HepG2 (cell line): ENCODE data around the gene IL27RA. TPM values are rescaled to one million over a fixed set of nuclear protein-coding genes. Genes with fewer than 3 reads are reported as not detected.

Source experiments
- ATAC-seq: fragments of 200-7000 bp; cut with Tn5 transposase; 3 replicates; pipeline ENCODE4 v1.9.1; 2020; ENCODE audit warnings: mild to moderate bottlenecking, moderate library complexity
- BruUV-seq: library from RNA; stranded (reverse); fragments of 400-500 nt; replicated peaks from 2 replicates; lab custom pipeline; 2021; lab: Mats Ljungman, UMichigan
- CTCF ChIA-PET: fragments of 300-600 bp; formaldehyde crosslinking; extraction: SDS; loops from one replicate; lab custom pipeline; 2021; ENCODE audit warnings: low total read pairs, inconsistent platforms, low intra/inter-chr PET ratio; lab: Yijun Ruan, JAX
- POLR2A ChIA-PET: fragments of 350-600 bp; sonication (Branson Sonifier 250); formaldehyde crosslinking; loops from one replicate; lab custom pipeline; 2020; ENCODE audit warnings: antibody characterized with exemption, inconsistent platforms; lab: Yijun Ruan, JAX
- DNase-seq: peaks from one replicate; pipeline ENCODE4 v3.0.0-alpha.2; 2015; ENCODE audit warnings: low spot score
- FAIRE-seq: peaks from 3 replicates; lab custom pipeline; 2011; peaks lifted over from hg19 to GRCh38; lab: Jason Lieb, UNC
- H2AFZ ChIP-seq: one replicate; pipeline ENCODE4 v1.6.1; 2011; ENCODE audit warnings: low read length, inconsistent platforms
- H3K27ac ChIP-seq: fragments of 300-600 bp; 3 replicates; pipeline ENCODE4 v1.8.0; 2011; ENCODE audit warnings: mixed run types, mild to moderate bottlenecking, mixed read lengths, low read length, inconsistent platforms; ENCODE audit not compliant: insufficient read depth; ENCODE audit errors: extremely low read length
- H3K27me3 ChIP-seq, 2 experiments: fragments of 200-600 bp in 1 of 2; 2 replicates in 1 of 2; 3 replicates in 1 of 2; pipeline versions ENCODE4 v1.6.0 to v1.8.0; 2011; ENCODE audit warnings: low read length in 2 of 2, mild to moderate bottlenecking in 2 of 2, moderate library complexity in 2 of 2, inconsistent platforms in 1 of 2; ENCODE audit not compliant: insufficient read depth in 2 of 2, control insufficient read depth in 1 of 2
- H3K36me3 ChIP-seq, 2 experiments: fragments of 200-600 bp in 1 of 2; replicated peaks in 1 of 2; 2 replicates in 1 of 2; 3 replicates in 1 of 2; pipeline versions ENCODE4 v1.5.1 to v1.8.0; 2011; ENCODE audit warnings: low read length in 2 of 2, inconsistent platforms in 1 of 2; ENCODE audit not compliant: insufficient read depth in 2 of 2, control insufficient read depth in 1 of 2
- H3K4me1 ChIP-seq: 2 replicates; pipeline ENCODE4 v1.5.1; 2012; ENCODE audit warnings: low read length, inconsistent platforms; ENCODE audit not compliant: insufficient read depth
- H3K4me2 ChIP-seq: 2 replicates; pipeline ENCODE4 v1.6.0; 2011; ENCODE audit warnings: low read depth, low read length, inconsistent platforms
- H3K4me3 ChIP-seq, 3 experiments: fragments of 200-600 bp in 1 of 3; sonication (generic), shearing (Covaris generic) in 1 of 3; replicated peaks in 1 of 3; 2 replicates each; pipeline ENCODE4 v1.5.1; 2011 to 2016; ENCODE audit warnings: low read length in 3 of 3, inconsistent platforms in 2 of 3, low read depth in 2 of 3, mild to moderate bottlenecking in 2 of 3, control low read depth in 1 of 3, mixed read lengths in 1 of 3; ENCODE audit not compliant: insufficient read depth in 1 of 3
- H3K79me2 ChIP-seq: one replicate; pipeline ENCODE4 v1.6.1; 2011; ENCODE audit warnings: low read length, inconsistent platforms; ENCODE audit not compliant: insufficient read depth
- H3K9ac ChIP-seq: 2 replicates; pipeline ENCODE4 v1.6.0; 2011; ENCODE audit warnings: mild to moderate bottlenecking, low read depth, low read length, inconsistent platforms; ENCODE audit not compliant: insufficient read depth
- H3K9me3 ChIP-seq: 2 replicates; pipeline ENCODE4 v1.5.1; 2012; ENCODE audit warnings: mild to moderate bottlenecking, low read length
- H4K20me1 ChIP-seq: 2 replicates; pipeline ENCODE4 v1.6.0; 2011; ENCODE audit warnings: inconsistent platforms, mild to moderate bottlenecking, low read length, moderate library complexity; ENCODE audit not compliant: insufficient read depth
- ELF4 ChIP-seq: sonication (generic); formaldehyde crosslinking; IDR thresholded peaks from 2 replicates; pipeline ENCODE4 v1.5.0; 2020; ENCODE audit warnings: missing genetic modification reagents, mild to moderate bottlenecking, moderate library complexity, borderline replicate concordance
- HNF4G ChIP-seq, 2 experiments: sonication (generic) in 1 of 2; formaldehyde crosslinking in 1 of 2; IDR thresholded peaks; 2 replicates each; pipeline versions ENCODE4 v1.4.0 to v1.6.1; 2011 to 2020; ENCODE audit warnings: borderline replicate concordance in 2 of 2, low read depth in 2 of 2, mild to moderate bottlenecking in 2 of 2, low read length in 1 of 2, missing genetic modification reagents in 1 of 2, moderate library complexity in 1 of 2
- HOXA3 ChIP-seq: sonication (generic); formaldehyde crosslinking; IDR thresholded peaks from 2 replicates; pipeline ENCODE4 v1.5.0; 2020; ENCODE audit warnings: missing genetic modification reagents
- HOXA7 ChIP-seq: sonication (generic); formaldehyde crosslinking; IDR thresholded peaks from 2 replicates; pipeline ENCODE4 v1.8.1; 2022; ENCODE audit warnings: mild to moderate bottlenecking, missing genetic modification reagents, moderate library complexity
- MTF2 ChIP-seq: sonication (generic); formaldehyde crosslinking; IDR thresholded peaks from 2 replicates; pipeline ENCODE4 v1.5.0; 2020; ENCODE audit warnings: missing genetic modification reagents, borderline replicate concordance
- NFE2L1 ChIP-seq: sonication (generic); formaldehyde crosslinking; IDR thresholded peaks from 2 replicates; pipeline ENCODE4 v1.4.0; 2020; ENCODE audit warnings: missing genetic modification reagents, mild to moderate bottlenecking, borderline replicate concordance
- TCF7 ChIP-seq: sonication (generic); IDR thresholded peaks from 2 replicates; pipeline ENCODE4 v1.6.1; 2016; ENCODE audit warnings: antibody characterized with exemption, low read depth
- ZHX2 ChIP-seq, 2 experiments: sonication (generic) in 1 of 2; formaldehyde crosslinking in 1 of 2; IDR thresholded peaks; 2 replicates each; pipeline versions ENCODE4 v1.6.1 to v1.9.0; 2014 to 2022; ENCODE audit warnings: antibody characterized with exemption in 1 of 2, borderline replicate concordance in 1 of 2, inconsistent platforms in 1 of 2, low read depth in 1 of 2, missing genetic modification reagents in 1 of 2
- ZNF276 ChIP-seq: sonication (generic); formaldehyde crosslinking; IDR thresholded peaks from 2 replicates; pipeline ENCODE4 v1.4.0; 2020; ENCODE audit warnings: mild to moderate bottlenecking, low read depth, missing genetic modification reagents
- ZNF333 ChIP-seq: sonication (generic); formaldehyde crosslinking; IDR thresholded peaks from 2 replicates; pipeline ENCODE4 v1.4.0; 2020; ENCODE audit warnings: mild to moderate bottlenecking, missing genetic modification reagents, borderline replicate concordance
- ZNF343 ChIP-seq: sonication (generic); formaldehyde crosslinking; IDR thresholded peaks from 2 replicates; pipeline ENCODE4 v1.4.0; 2020; ENCODE audit warnings: mild to moderate bottlenecking, missing genetic modification reagents
- ZNF644 ChIP-seq: IDR thresholded peaks from 2 replicates; pipeline ENCODE4 v1.6.1; 2016; ENCODE audit warnings: low read depth
- WGBS: methylation state at CpG from one replicate; pipeline ENCODE4 v1.1.6; 2017; ENCODE audit warnings: low lambda C conversion rate; 5-methylcytosine and 5-hydroxymethylcytosine counted together
- in situ Hi-C: cut with HindIII; loops from 2 replicates; pipeline ENCODE4 v1.10.0; 2017; ENCODE audit warnings: low pct_unique_long_range_greater_than_20kb; ENCODE audit not compliant: extremely low pct_ligation_motif_present
- intact Hi-C: fragments of 100-400 bp; cut with micrococcal nuclease; formaldehyde crosslinking; loops from one replicate; pipeline ENCODE4 v1.10.0; 2022; ENCODE audit not compliant: unreplicated experiment
- polyA plus RNA-seq, 8 experiments: library from polyadenylated mRNA; depleted of rRNA in 3 of 8; stranded (reverse) in 7 of 8; unstranded in 1 of 8; fragments of >200 nt; fragmentation: Illumina TruSeq in 4 of 8; extraction: Trizol in 4 of 8; gene quantifications; 2 replicates each; pipeline versions ENCODE4 v1.2.1 to v1.2.3, GENCODE V29; 2011 to 2016; ENCODE audit warnings: low read depth in 4 of 8, missing spikeins in 1 of 8, mixed read lengths in 1 of 8; ENCODE audit not compliant: insufficient read depth in 1 of 8
- total RNA-seq, 5 experiments: library from RNA; depleted of rRNA; stranded (reverse); fragments of >200 nt; fragmentation: Illumina TruSeq; extraction: Trizol; gene quantifications; 2 replicates each; pipeline ENCODE4 v1.2.3, GENCODE V29; 2016; ENCODE audit warnings: low read depth in 1 of 5

The IL27RA gene
- total and polyA plus RNA-seq, 2 of the 13 experiments (the other 11 are each of a cell fraction or from before 2014, with no cell fraction given) = 3.5 to 8.1 TPM

- DNase-seq = no peak
- ATAC-seq = no peak
Measured at GRCh38 chr19:14002571-14003250, 28.9 kb upstream of the IL27RA start.

GRCh38 chr19:14003251-14004055, 28.1 kb upstream of the IL27RA start:
- Histone ChIP-seq H3K4me1 (peaks cover 19% of the 10 kb centered on the region), H3K27ac (peak overlapping the region; percentile 13), H3K4me2 (no peak overlapping the region), H3K27me3 (no peaks in the 10 kb centered on the region; a peak in 1 of 5 replicates), H3K9ac (no peak overlapping the region), H4K20me1 (no peaks in the 10 kb centered on the region; the same call in 1 of the 2 replicates), H3K79me2 (peaks cover 5% of the 10 kb centered on the region), H3K9me3 (no peaks in the 10 kb centered on the region), H3K36me3 (no peaks in the 10 kb centered on the region; a peak in 1 of 5 replicates), H3K4me3 (no peak overlapping the region), H2AFZ (no peak overlapping the region)
- ChIA-PET POLR2A (no interaction called here), CTCF (no interaction called here)
- ATAC-seq (no peak), DNase-seq (no peak), FAIRE-seq (no peak)
- BruUV-seq = no TSS peak
- in situ Hi-C loops = no loop called here
- intact Hi-C loops = no loop called here
- WGBS = 93% methylated on average over 10 of the region's 10 CpGs
- no peak for TF ChIP-seq ZHX2 (IDR thresholded peaks at IDR 0.05; ENCODE audit: low read depth)
- no peak for TF ChIP-seq ZHX2 (CRISPR knock-in tag; IDR thresholded peaks at IDR 0.05; ENCODE audit: borderline replicate concordance)
- no peak for TF ChIP-seq ZNF644 (CRISPR knock-in tag)
- no peak for TF ChIP-seq ZNF276
- no peak for TF ChIP-seq TCF7

More at GRCh38 chr19:14002571-14003250, 28.9 kb upstream of the IL27RA start:
- Histone ChIP-seq H3K79me2 (peaks cover 5% of the 10 kb centered on the region), H3K9me3 (no peaks in the 10 kb centered on the region), H3K9ac (no peak overlapping the region), H3K27me3 (no peaks in the 10 kb centered on the region; a peak in 1 of 5 replicates), H3K4me2 (no peak overlapping the region), H3K36me3 (peaks cover 0 to 4% of the 10 kb centered on the region in 2 experiments; a peak in 1 of 5 replicates), H4K20me1 (no peaks in the 10 kb centered on the region; the same call in 1 of the 2 replicates), H3K4me1 (peaks cover 15% of the 10 kb centered on the region), H2AFZ (no peak overlapping the region), H3K4me3 (no peak overlapping the region), H3K27ac (no peak overlapping the region)
- no TSS peak for BruUV-seq
- TF ChIP-seq MTF2 (CRISPR knock-in tag) (no peak), ELF4 (CRISPR knock-in tag) (no peak), ZNF343 (CRISPR knock-in tag) (no peak), NFE2L1 (CRISPR knock-in tag) (no peak), ZNF333 (CRISPR knock-in tag) (no peak), HNF4G (IDR thresholded peaks at IDR 0.05; ENCODE audit: borderline replicate concordance, low read depth, low read length) (no peak), HNF4G (CRISPR knock-in tag; IDR thresholded peaks at IDR 0.05; ENCODE audit: borderline replicate concordance, low read depth) (no peak), HOXA3 (CRISPR knock-in tag) (no peak), HOXA7 (no peak)
- ChIA-PET CTCF (no interaction called here), POLR2A (no interaction called here)
- in situ Hi-C loops = no loop called here
- WGBS = 87% methylated on average over 9 of the region's 13 CpGs
- intact Hi-C loops = no loop called here
- FAIRE-seq = no peak
